Uterus (tissue), 4 donors: Measurements from ENCODE around the gene FAR2. TPM values are rescaled to one million over a fixed set of nuclear protein-coding genes. Genes with fewer than 3 reads are reported as not detected.

Source experiments
- DNase-seq, 2 donors: peaks; one replicate each; pipeline ENCODE4 v3.0.0-alpha.2; 2019 to 2020
- H3K27ac ChIP-seq, 2 donors: fragments of 200-600 bp; sonication (generic); 1 replicate in 1 of 2; 2 replicates in 1 of 2; pipeline ENCODE4 v1.5.1; 2016 to 2018
- H3K27me3 ChIP-seq, 2 donors: fragments of 200-600 bp; sonication (generic); one replicate each; pipeline ENCODE4 v1.5.1; 2018 to 2019; ENCODE audit warnings: control low read depth in 1 of 2
- H3K36me3 ChIP-seq, 2 donors: fragments of 200-600 bp; sonication (generic); one replicate each; pipeline ENCODE4 v1.5.1; 2019; ENCODE audit warnings: control low read depth in 1 of 2
- H3K4me1 ChIP-seq, 2 donors: fragments of 200-600 bp; sonication (generic); one replicate each; pipeline ENCODE4 v1.5.1; 2018 to 2019; ENCODE audit warnings: control low read depth in 1 of 2
- H3K4me3 ChIP-seq, 2 donors: fragments of 200-600 bp; sonication (generic); 1 replicate in 1 of 2; 2 replicates in 1 of 2; pipeline ENCODE4 v1.5.1; 2018 to 2019; ENCODE audit warnings: mild to moderate bottlenecking in 1 of 2
- H3K9me3 ChIP-seq, 2 donors: fragments of 200-600 bp; sonication (generic); one replicate each; pipeline ENCODE4 v1.5.1; 2019; ENCODE audit warnings: control low read depth in 1 of 2
- POLR2A ChIP-seq, 2 donors: fragments of 450-650 bp; IDR thresholded peaks; one replicate each; pipeline ENCODE4 v1.6.1; 2016; ENCODE audit warnings: antibody characterized with exemption in 2 of 2, mild to moderate bottlenecking in 1 of 2, moderate library complexity in 1 of 2
- intact Hi-C: fragments of 100-400 bp; cut with DNase I; formaldehyde crosslinking; loops from one replicate; pipeline ENCODE4 v1.15.1; 2023; ENCODE audit warnings: low total_unique reads
- total RNA-seq, 4 donors: library from RNA; depleted of rRNA in 3 of 4; stranded (reverse); fragments of >200 nt in 3 of 4; gene quantifications; one replicate each; pipeline versions ENCODE4 v1.1.0 to v1.2.4, GENCODE V29; 2014 to 2023
- TF ChIP-seq, protein P1 (sequence below), 4 experiments: fragments of 200-600 bp in 2 of 4; fragments of 450-650 bp in 2 of 4; sonication (generic) in 2 of 4; IDR thresholded peaks; one replicate each; pipeline ENCODE4 v1.5.1; 2016 to 2019; ENCODE audit warnings: antibody characterized with exemption in 4 of 4, mild to moderate bottlenecking in 2 of 4, moderate library complexity in 1 of 4
- donor health status: DM: yes; HTN: yes; CAD: no.

Gene FAR2
- total RNA-seq, 4 donors from 2014 or later: 4.7 to 14.4 (median 9.5) TPM

DNA sequence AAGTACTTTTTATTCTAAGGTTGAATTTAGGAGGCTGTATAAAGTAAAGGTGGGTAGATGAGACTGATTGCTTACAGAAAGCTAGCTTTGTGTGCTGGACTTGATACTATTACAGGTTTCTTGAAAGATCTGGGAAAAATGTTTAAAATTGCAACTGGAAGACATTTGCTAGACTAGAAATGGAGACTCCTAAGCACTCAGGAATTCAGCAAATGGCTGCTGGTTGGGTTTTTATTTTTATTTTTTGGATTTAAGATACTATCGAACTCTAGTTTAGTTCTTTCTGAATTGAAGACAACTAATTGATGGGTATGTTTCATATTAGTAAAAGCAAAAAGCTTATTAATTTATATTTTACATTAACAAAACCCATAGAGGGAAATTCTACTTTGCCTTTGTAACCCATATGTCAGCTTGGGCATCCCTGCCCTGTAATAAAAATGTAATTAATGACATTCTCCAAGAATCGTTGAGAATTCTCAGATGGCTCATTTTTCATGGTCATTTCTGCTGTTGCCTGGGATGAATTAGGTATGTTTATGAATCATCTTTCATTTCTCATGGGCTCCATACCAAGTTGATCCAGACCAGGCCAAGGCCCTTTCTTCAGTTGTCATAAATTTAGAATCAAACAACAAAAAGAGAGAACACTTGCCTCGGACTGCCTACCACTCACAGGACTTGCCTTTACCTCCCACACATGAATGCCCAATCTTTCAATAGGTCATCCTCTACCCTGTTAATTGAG lies 129.8 kb downstream of the FAR2 start:
- no peaks in the 10 kb centered on the region for H3K36me3 ChIP-seq
- intact Hi-C loops: no loop called here
- DNase-seq: no peak
- peak overlapping the region; percentile 18 to 61 for H3K27ac ChIP-seq
- no peaks in the 10 kb centered on the region for H3K9me3 ChIP-seq
- H3K27me3 ChIP-seq: no peaks in the 10 kb centered on the region
- H3K4me3 ChIP-seq: no peak overlapping the region
- H3K4me1 ChIP-seq: no peaks in the 10 kb centered on the region
- TF ChIP-seq, protein P1, sequence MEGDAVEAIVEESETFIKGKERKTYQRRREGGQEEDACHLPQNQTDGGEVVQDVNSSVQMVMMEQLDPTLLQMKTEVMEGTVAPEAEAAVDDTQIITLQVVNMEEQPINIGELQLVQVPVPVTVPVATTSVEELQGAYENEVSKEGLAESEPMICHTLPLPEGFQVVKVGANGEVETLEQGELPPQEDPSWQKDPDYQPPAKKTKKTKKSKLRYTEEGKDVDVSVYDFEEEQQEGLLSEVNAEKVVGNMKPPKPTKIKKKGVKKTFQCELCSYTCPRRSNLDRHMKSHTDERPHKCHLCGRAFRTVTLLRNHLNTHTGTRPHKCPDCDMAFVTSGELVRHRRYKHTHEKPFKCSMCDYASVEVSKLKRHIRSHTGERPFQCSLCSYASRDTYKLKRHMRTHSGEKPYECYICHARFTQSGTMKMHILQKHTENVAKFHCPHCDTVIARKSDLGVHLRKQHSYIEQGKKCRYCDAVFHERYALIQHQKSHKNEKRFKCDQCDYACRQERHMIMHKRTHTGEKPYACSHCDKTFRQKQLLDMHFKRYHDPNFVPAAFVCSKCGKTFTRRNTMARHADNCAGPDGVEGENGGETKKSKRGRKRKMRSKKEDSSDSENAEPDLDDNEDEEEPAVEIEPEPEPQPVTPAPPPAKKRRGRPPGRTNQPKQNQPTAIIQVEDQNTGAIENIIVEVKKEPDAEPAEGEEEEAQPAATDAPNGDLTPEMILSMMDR (IDR thresholded peaks at IDR 0.05): no peak
- no peak for TF ChIP-seq POLR2A (IDR thresholded peaks at IDR 0.05)

DNA sequence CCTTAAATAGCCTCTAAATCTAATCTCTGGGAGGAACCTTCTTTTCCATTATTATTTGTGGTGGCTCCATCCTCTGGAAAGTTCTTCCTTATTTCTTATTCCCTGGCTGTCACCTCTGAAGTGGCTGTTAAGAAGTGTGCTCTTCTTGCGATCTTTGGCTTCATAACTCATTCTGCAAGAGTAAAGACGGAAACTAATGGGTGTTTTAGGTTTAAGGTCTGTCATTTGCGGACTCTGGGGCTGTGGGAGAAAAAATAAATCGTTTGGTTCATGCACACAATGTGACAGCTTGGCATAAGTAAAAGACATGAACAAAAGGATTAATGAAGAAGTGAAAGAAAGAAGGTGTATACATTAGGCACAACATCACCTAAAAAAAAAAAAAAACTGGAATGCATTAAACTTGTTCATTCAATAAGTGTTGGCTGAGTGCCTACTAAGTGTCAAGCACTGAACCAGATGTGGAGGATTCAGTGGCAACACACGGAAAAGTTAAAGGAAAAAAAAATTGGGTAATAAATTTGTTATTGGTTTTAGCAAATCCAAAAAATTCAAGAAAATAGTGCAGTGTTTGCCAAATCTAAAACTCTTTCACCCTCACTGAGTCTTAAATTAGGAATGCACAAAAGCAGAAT lies 132.4 kb downstream of the FAR2 start:
- Histone ChIP-seq H3K4me1 (no peaks in the 10 kb centered on the region), H3K27me3 (no peaks in the 10 kb centered on the region), H3K4me3 (no peak overlapping the region), H3K36me3 (no peaks in the 10 kb centered on the region), H3K27ac (no peak overlapping the region), H3K9me3 (no peaks in the 10 kb centered on the region)
- DNase-seq: no peak
- intact Hi-C loops: no loop called here
- TF ChIP-seq POLR2A (IDR thresholded peaks at IDR 0.05): no peak
- TF ChIP-seq, protein P1 (IDR thresholded peaks at IDR 0.05): no peak

DNA sequence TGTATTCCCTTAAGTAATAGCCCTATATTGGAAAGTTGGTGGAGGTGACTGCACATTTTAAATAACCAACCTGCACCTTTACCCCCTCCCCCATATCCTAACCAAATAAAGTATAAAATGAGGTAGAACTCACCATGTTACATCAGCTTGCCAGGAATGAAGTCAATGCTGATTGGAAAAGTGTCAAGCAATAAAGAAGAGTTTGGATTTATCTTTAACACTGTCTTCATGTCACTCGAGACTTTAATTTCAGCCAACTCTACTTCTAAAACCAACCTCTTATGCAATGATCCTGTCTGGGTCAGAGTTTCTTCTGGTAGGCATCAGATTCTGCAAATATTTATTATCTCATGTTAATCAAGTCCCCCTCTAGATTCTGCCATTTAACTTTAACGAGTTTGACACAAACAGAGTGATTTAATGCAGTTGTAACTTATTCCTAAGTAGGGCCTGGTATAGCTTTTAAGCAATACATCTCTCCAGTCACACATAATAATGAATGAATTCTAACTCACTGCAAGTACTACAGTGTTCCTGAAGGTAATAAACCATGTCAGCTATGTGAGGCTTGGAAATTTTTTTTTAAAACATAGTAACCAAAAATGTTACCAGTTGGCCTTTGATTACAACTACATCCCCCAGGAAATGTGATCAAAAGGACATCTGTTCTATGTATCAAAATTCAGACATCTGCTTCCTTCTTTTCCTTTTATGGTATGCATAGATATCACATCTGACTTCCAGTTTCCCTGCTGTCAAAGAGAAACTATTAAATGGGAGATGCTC lies 133.1 kb downstream of the FAR2 start:
- DNase-seq: no peak
- TF ChIP-seq, protein P1 (IDR thresholded peaks at IDR 0.05): no peak
- TF ChIP-seq POLR2A (IDR thresholded peaks at IDR 0.05): no peak
- Histone ChIP-seq H3K27ac (no peak overlapping the region), H3K27me3 (no peaks in the 10 kb centered on the region), H3K36me3 (no peaks in the 10 kb centered on the region), H3K4me3 (no peak overlapping the region), H3K9me3 (no peaks in the 10 kb centered on the region), H3K4me1 (no peaks in the 10 kb centered on the region)
- intact Hi-C loops: no loop called here

DNA sequence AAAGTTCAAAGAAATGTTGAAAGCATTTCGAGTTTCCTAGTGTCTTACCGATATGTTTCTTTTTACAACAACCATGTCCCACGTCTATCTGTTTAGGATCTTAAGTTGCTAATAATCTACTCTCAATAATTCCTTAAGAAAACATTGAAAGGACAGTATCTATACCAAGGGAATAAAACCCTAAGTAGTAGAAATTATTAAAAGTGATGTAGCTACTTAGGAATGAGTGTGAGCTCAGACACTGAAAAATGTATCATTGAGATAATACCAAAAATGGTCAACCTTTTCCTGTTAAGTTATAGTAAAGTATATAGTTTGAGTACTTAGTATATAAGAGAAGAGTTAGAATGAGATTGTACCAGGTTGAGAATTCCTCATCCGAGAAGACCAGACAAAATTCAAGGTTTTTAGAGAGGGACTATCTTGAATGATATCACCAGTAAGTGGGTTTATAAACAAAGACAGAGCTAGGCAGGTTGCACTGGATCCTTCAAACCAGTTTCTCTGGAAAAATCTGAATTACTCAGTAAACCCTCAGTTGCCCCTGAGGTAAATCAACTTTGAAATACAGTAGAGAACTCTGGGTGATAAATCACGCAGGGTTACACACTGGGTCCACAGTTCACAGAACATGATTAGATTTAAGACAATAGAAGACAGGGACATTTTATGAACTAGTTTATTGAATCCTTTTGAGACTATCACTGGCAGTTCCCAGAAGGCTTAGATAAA lies 135.1 kb downstream of the FAR2 start:
- TF ChIP-seq, protein P1 (IDR thresholded peaks at IDR 0.05): no peak
- no peak for TF ChIP-seq POLR2A (IDR thresholded peaks at IDR 0.05)
- H3K9me3 ChIP-seq: no peaks in the 10 kb centered on the region
- no peaks in the 10 kb centered on the region for H3K36me3 ChIP-seq
- no peak overlapping the region for H3K4me3 ChIP-seq
- H3K27ac ChIP-seq: no peak overlapping the region
- H3K27me3 ChIP-seq: no peaks in the 10 kb centered on the region
- DNase-seq: no peak
- intact Hi-C loops: no loop called here
- H3K4me1 ChIP-seq: no peaks in the 10 kb centered on the region
